Kidney (tissue), 22 donors: ENCODE data around the gene FAM193A. TPM values are rescaled to one million over a fixed set of nuclear protein-coding genes. Genes with fewer than 3 reads are reported as not detected.

Source experiments
- DNase-seq, 5 donors: peaks; one replicate each; pipeline ENCODE4 v3.0.0-alpha.2; 2013 to 2020
- FAIRE-seq: peaks from 2 replicates; lab custom pipeline; 2012; peaks lifted over from hg19 to GRCh38; lab: Jason Lieb, UNC
- H3K27ac ChIP-seq, 2 donors: one replicate each; pipeline ENCODE4 v1.7.0; 2013; ENCODE audit warnings: low read depth in 2 of 2, low read length in 2 of 2, inconsistent platforms in 1 of 2
- H3K27me3 ChIP-seq: one replicate; pipeline ENCODE4 v1.7.1; 2013; ENCODE audit warnings: low read length, inconsistent platforms; ENCODE audit not compliant: control insufficient read depth, insufficient read depth
- H3K36me3 ChIP-seq, 3 donors: one replicate each; pipeline versions ENCODE4 v1.7.0 to v1.7.1; 2013; ENCODE audit warnings: low read length in 3 of 3, control low read depth in 1 of 3, inconsistent platforms in 1 of 3; ENCODE audit not compliant: insufficient read depth in 3 of 3, control insufficient read depth in 2 of 3
- H3K4me1 ChIP-seq, 3 donors: one replicate each; pipeline versions ENCODE4 v1.7.0 to v1.7.1; 2013; ENCODE audit warnings: low read length in 3 of 3, inconsistent platforms in 1 of 3, low read depth in 1 of 3; ENCODE audit not compliant: control insufficient read depth in 2 of 3, insufficient read depth in 2 of 3
- H3K4me3 ChIP-seq, 3 donors: one replicate each; pipeline versions ENCODE4 v1.7.0 to v1.8.1; 2013; ENCODE audit warnings: low read length in 3 of 3, control low read depth in 1 of 3, inconsistent platforms in 1 of 3
- H3K9ac ChIP-seq, 3 donors: one replicate each; pipeline versions ENCODE4 v1.7.0 to v1.7.1; 2013; ENCODE audit warnings: low read length in 3 of 3, control low read depth in 1 of 3, inconsistent platforms in 1 of 3
- H3K9me3 ChIP-seq, 3 donors: one replicate each; pipeline versions ENCODE4 v1.7.0 to v1.7.1; 2013; ENCODE audit warnings: low read length in 3 of 3, control low read depth in 1 of 3, inconsistent platforms in 1 of 3; ENCODE audit not compliant: control insufficient read depth in 2 of 3, insufficient read depth in 1 of 3
- intact Hi-C: fragments of 100-400 bp; cut with DNase I; formaldehyde crosslinking; loops from one replicate; pipeline ENCODE4 v1.11.1; 2022
- long read RNA-seq, 10 donors: library from polyadenylated mRNA in 1 of 10; unstranded in 1 of 10; transcript quantifications; one replicate each; pipeline ENCODE4 v2.0.0 and lab custom pipeline, GENCODE V29; 2021 to 2026
- polyA plus RNA-seq: library from polyadenylated mRNA; stranded (reverse); fragments of 350-450 nt; fragmentation: Illumina TruSeq; extraction: RNeasy Lipid Tissue Mini Kit (QIAGEN cat#74804); gene quantifications from one replicate; pipeline ENCODE4 v1.2.3, GENCODE V29; 2014; ENCODE audit warnings: low read depth, low replicate concordance; ENCODE audit not compliant: insufficient read depth
- total RNA-seq: library from RNA; stranded (reverse); fragmentation: NEBNext Ultra II Directional; extraction: Animal tissue kit (Norgen Biotek cat#: 25700); gene quantifications from one replicate; pipeline ENCODE4 v1.2.1, GENCODE V29; 2021
- TF ChIP-seq, protein P1 (sequence below): IDR thresholded peaks from 3 replicates; pipeline ENCODE4 v1.5.1; 2012; ENCODE audit warnings: mild to moderate bottlenecking, moderate library complexity, borderline replicate concordance; ENCODE audit not compliant: insufficient read depth; ENCODE audit errors: extremely low read depth
- donor health status: control.
- donor health status: control.
- donor health status: control.
- donor health status: control.
- donor health status: control.
- donor health status: DM: yes; HTN: yes; CAD: no.
- donor health status: Normal renal cell carcinoma (clear cell type).

FAM193A gene, protein sequence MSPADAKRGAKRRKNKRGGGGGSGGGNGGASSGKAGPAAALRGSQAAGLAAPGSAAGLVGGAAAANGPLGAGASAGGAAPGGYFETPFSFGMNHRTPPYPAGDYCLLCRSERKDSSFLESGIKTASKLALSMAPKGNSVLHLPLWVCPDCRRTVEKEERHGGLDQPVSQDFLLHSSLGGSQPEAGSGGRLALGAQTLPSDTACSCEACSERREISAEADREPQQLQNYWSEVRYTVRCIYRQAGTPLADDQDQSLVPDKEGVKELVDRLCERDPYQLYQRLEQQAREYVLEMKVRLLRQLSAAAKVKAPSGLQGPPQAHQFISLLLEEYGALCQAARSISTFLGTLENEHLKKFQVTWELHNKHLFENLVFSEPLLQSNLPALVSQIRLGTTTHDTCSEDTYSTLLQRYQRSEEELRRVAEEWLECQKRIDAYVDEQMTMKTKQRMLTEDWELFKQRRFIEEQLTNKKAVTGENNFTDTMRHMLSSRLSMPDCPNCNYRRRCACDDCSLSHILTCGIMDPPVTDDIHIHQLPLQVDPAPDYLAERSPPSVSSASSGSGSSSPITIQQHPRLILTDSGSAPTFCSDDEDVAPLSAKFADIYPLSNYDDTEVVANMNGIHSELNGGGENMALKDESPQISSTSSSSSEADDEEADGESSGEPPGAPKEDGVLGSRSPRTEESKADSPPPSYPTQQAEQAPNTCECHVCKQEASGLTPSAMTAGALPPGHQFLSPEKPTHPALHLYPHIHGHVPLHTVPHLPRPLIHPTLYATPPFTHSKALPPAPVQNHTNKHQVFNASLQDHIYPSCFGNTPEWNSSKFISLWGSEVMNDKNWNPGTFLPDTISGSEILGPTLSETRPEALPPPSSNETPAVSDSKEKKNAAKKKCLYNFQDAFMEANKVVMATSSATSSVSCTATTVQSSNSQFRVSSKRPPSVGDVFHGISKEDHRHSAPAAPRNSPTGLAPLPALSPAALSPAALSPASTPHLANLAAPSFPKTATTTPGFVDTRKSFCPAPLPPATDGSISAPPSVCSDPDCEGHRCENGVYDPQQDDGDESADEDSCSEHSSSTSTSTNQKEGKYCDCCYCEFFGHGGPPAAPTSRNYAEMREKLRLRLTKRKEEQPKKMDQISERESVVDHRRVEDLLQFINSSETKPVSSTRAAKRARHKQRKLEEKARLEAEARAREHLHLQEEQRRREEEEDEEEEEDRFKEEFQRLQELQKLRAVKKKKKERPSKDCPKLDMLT (N-terminal part only)
- total RNA-seq (29.3 TPM), polyA plus RNA-seq (6.3 TPM)
- long read RNA-seq, donor 1, partial matches to known transcripts: 13 of 14 reads
- long read RNA-seq, donor 1, other reads (novel, unspliced or antisense): 0 of 14 reads
- long read RNA-seq, donor 2: 0 reads
- long read RNA-seq, donor 3, partial matches to known transcripts: 0 of 2 reads
- long read RNA-seq, donor 3, other reads (novel, unspliced or antisense): 0 of 2 reads
- long read RNA-seq, donor 4: 0 reads
- long read RNA-seq, donor 5: 0 reads
- long read RNA-seq, donor 6: 0 reads
- long read RNA-seq, donor 7, partial matches to known transcripts: 4 of 17 reads
- long read RNA-seq, donor 7, other reads (novel, unspliced or antisense): 13 of 17 reads
- long read RNA-seq, donor 8, partial matches to known transcripts: 0 of 3 reads
- long read RNA-seq, donor 8, other reads (novel, unspliced or antisense): 0 of 3 reads
- long read RNA-seq, donor 9: 0 reads
- long read RNA-seq, donor 10, partial matches to known transcripts: 8 of 9 reads
- long read RNA-seq, donor 10, other reads (novel, unspliced or antisense): 0 of 9 reads

DNA sequence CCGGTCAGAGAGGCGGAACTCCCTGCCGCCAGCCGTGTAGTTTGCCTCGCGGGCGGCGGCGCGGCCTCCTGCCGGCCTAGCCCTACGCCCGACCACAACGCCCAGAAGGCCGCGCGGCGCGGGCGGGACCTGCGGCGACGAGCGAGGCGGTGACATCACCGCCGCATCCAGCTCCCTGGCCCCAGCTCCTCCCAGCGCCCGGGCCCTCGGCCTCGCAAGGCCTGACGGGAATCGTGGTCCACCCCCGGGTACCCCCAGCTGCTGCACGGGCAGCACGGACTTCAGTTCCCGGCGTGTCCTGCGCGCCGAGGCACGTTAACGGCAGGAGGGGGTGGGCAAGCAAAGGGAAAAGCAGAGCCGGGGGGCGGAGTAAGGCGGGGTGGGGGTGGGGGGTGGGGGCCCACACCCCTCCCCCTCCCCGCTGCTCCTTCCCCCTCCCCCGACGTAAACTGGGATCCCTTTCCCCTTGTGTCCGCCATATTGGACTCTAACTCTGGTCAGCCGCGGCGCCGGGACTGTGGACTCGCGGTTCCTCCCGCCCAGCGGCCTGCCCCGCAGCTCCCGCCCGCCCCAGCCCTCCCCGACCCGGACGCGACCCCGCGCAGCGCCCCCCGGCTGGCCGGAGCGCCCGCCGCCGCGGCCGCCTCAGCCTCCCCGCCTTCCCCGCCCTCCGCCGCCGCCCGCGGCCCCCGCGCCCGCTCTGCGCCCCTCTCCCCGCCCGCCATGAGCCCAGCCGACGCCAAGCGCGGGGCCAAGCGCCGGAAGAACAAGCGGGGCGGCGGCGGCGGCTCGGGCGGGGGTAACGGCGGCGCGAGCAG is at the start of gene FAM193A:
TSS of gene FAM193A (plus strand) at position 455 of the 818 bp plus-strand sequence. CDS start at position 724, 269 bp downstream.
- intact Hi-C loops: no loop called here
- FAIRE-seq: no peak

DNA sequence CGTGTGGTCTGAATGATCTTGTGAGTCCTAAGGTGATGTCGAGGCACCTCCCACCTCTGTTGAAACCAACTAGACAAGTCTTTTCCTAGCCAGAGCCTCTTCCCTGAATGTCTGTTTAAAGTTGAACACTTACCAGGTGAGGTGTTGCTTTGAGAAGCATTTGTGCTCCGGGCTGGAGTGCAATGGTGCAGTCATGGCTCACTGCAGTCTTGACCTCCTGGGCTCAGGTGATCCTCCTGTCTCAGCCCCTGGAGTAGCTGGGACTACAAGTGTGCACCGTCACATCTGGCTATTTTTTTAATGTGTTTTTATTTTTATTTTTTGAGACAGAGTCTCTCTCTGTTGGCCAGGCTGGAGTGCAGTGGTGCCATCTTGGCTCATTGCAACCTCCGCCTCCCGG is 49.5 kb upstream of the FAM193A start:
- no peaks in the 10 kb centered on the region for H3K27me3 ChIP-seq
- peak in 1 of 5 donors; percentile 15 for DNase-seq
- peaks cover 0 to 45% (median 22%) of the 10 kb centered on the region in 3 donors for H3K4me1 ChIP-seq
- no peak overlapping the region for H3K9ac ChIP-seq
- no peak overlapping the region for H3K4me3 ChIP-seq
- no peak for FAIRE-seq
- intact Hi-C loops: no loop called here
- no peaks in the 10 kb centered on the region for H3K9me3 ChIP-seq
- TF ChIP-seq, protein P1, sequence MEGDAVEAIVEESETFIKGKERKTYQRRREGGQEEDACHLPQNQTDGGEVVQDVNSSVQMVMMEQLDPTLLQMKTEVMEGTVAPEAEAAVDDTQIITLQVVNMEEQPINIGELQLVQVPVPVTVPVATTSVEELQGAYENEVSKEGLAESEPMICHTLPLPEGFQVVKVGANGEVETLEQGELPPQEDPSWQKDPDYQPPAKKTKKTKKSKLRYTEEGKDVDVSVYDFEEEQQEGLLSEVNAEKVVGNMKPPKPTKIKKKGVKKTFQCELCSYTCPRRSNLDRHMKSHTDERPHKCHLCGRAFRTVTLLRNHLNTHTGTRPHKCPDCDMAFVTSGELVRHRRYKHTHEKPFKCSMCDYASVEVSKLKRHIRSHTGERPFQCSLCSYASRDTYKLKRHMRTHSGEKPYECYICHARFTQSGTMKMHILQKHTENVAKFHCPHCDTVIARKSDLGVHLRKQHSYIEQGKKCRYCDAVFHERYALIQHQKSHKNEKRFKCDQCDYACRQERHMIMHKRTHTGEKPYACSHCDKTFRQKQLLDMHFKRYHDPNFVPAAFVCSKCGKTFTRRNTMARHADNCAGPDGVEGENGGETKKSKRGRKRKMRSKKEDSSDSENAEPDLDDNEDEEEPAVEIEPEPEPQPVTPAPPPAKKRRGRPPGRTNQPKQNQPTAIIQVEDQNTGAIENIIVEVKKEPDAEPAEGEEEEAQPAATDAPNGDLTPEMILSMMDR: no peak
- H3K36me3 ChIP-seq: peaks cover 0 to 4% (median 2%) of the 10 kb centered on the region in 3 donors
- H3K27ac ChIP-seq: no peak overlapping the region

More for the DNA sequence above, at the start of gene FAM193A:
- peak; percentile 100 for DNase-seq
- Histone ChIP-seq H3K27me3 (no peaks in the 10 kb centered on the region), H3K9ac (peak within 1 kb of the TSS; percentile 48 to 87 (median 77)), H3K36me3 (no peaks in the 10 kb centered on the region), H3K4me1 (peaks cover 0 to 8% (median 3%) of the 10 kb centered on the region in 3 donors), H3K27ac (peak within 1 kb of the TSS; percentile 88 to 89), H3K4me3 (peak within 1 kb of the TSS; percentile 61 to 86 (median 76)), H3K9me3 (no peaks in the 10 kb centered on the region)
- TF ChIP-seq, protein P1: no peak
